Measurements from ENCODE around the gene ZMYM5.
A peak's percentile ranks its signal among the peaks of the same experiment; 100 is the strongest.
"Not testable (repeated sequence)": the region's sequence is repeated elsewhere in the genome, so short reads cannot be mapped to it uniquely, and the experiment has no call there.

Gene ZMYM5

GRCh38 chr13:19863323-19864023 lies at the start of gene ZMYM5:
Gene ZMYM5, minus strand, starts transcription at chr13:19863649. Its CDS starts 11,469 bp downstream, at chr13:19852180.
- intact Hi-C loops (cut with DNase I) = loop anchor here (2.0 to 5.0 kb wide), 3 partner anchors 81 to 231 kb away; partner anchors contain the start of genes MPHOSPH8, PSPC1 and ZMYM2

GRCh38 chr13:19910336-19911072 lies 47.1 kb upstream of the ZMYM5 start:
- no peak for DNase-seq
- intact Hi-C loops (cut with DNase I) = no loop called here

More at GRCh38 chr13:19863323-19864023, at the start of gene ZMYM5:
- peak; percentile 95 to 100 (median 99) for DNase-seq

GRCh38 chr13:19908350-19908986 lies 45.0 kb upstream of the ZMYM5 start:
- no peak for DNase-seq
- intact Hi-C loops (cut with DNase I) = no loop called here

- DNase-seq; intact Hi-C loops (cut with DNase I): not testable (repeated sequence)
Measured at GRCh38 chr13:19905487-19906195, 42.2 kb upstream of the ZMYM5 start.

- intact Hi-C loops (cut with DNase I) = no loop called here
Measured at GRCh38 chr13:19890030-19890429, 26.6 kb upstream of the ZMYM5 start.

GRCh38 chr13:19888799-19889198 lies 25.4 kb upstream of the ZMYM5 start:
- intact Hi-C loops (cut with DNase I) = no loop called here
- no peak for DNase-seq

More at GRCh38 chr13:19890030-19890429, 26.6 kb upstream of the ZMYM5 start:
- no peak for DNase-seq

- intact Hi-C loops (cut with DNase I) = no loop called here
- DNase-seq = no peak
Measured at GRCh38 chr13:19882231-19882630, 18.8 kb upstream of the ZMYM5 start.

- intact Hi-C loops (cut with DNase I) = no loop called here
- DNase-seq = no peak
Measured at GRCh38 chr13:19881641-19882040, 18.2 kb upstream of the ZMYM5 start.

GRCh38 chr13:19864746-19865309 lies 1.4 kb upstream of the ZMYM5 start:
- intact Hi-C loops (cut with DNase I) = loop anchor here (5.0 kb wide), 1 partner anchor 233 kb away; the partner anchor contains the start of gene MPHOSPH8

GRCh38 chr13:19864024-19864745 lies 736 bp upstream of the ZMYM5 start:
- DNase-seq = peak; percentile 20 to 84 (median 58)
- intact Hi-C loops (cut with DNase I) = loop anchor here (5.0 kb wide), 1 partner anchor 232 kb away; the partner anchor contains the start of gene MPHOSPH8

More at GRCh38 chr13:19864746-19865309, 1.4 kb upstream of the ZMYM5 start:
- DNase-seq = peak in 41 of 42 donors; percentile 11 to 88 (median 62)

- intact Hi-C loops (cut with DNase I) = loop anchor here (2.0 to 5.0 kb wide), 3 partner anchors 80 to 230 kb away; partner anchors contain the start of genes MPHOSPH8, PSPC1 and ZMYM2
Measured at GRCh38 chr13:19862481-19863313, 752 bp downstream of the ZMYM5 start.

GRCh38 chr13:19861762-19862161 lies 1.7 kb downstream of the ZMYM5 start:
- intact Hi-C loops (cut with DNase I) = loop anchor here (2.0 to 5.0 kb wide), 3 partner anchors 79 to 229 kb away; partner anchors contain the start of genes MPHOSPH8, PSPC1 and ZMYM2
- no peak for DNase-seq

More at GRCh38 chr13:19862481-19863313, 752 bp downstream of the ZMYM5 start:
- peak in 40 of 42 donors; percentile 3 to 71 (median 40) for DNase-seq

GRCh38 chr13:19860884-19861655 lies 2.4 kb downstream of the ZMYM5 start:
- intact Hi-C loops (cut with DNase I) = loop anchor here (5.0 kb wide), 1 partner anchor 229 kb away; the partner anchor contains the start of gene MPHOSPH8

GRCh38 chr13:19857637-19858036 lies 5.8 kb downstream of the ZMYM5 start:
- DNase-seq; intact Hi-C loops (cut with DNase I): not testable (repeated sequence)

More at GRCh38 chr13:19860884-19861655, 2.4 kb downstream of the ZMYM5 start:
- DNase-seq = peak in 8 of 42 donors; percentile 12 to 57 (median 18)

GRCh38 chr13:19852766-19853165 lies 10.7 kb downstream of the ZMYM5 start:
- intact Hi-C loops (cut with DNase I) = no loop called here
- DNase-seq = no peak

- peak in 7 of 42 donors; percentile 5 to 62 (median 32) for DNase-seq
- intact Hi-C loops (cut with DNase I) = no loop called here
Measured at GRCh38 chr13:19845758-19846157, 17.7 kb downstream of the ZMYM5 start.
